ENCODE measurements around the gene CREG2. TPM values are rescaled to one million over a fixed set of nuclear protein-coding genes. Genes with fewer than 3 reads are reported as not detected.

The CREG2 gene
- not detected for polyA plus RNA-seq (2012; ENCODE audit: low read depth, missing spikeins)

GRCh38 chr2:101387151-101387834, at the start of gene CREG2:
TSS of gene CREG2 (minus strand) at chr2:101387503. CDS start at chr2:101387457, 46 bp downstream.
- no peak for TF ChIP-seq SPI1 (IDR thresholded peaks at IDR 0.05; ENCODE audit: low read depth, low read length)
- TF ChIP-seq POU2F2 (IDR thresholded peaks at IDR 0.05; ENCODE audit: low read depth, low read length): no peak
- TF ChIP-seq POLR2AphosphoS5 (IDR thresholded peaks at IDR 0.05; ENCODE audit: low read depth, low read length): no peak
- TF ChIP-seq TAF1 (IDR thresholded peaks at IDR 0.05; ENCODE audit: low read depth, low read length): no peak
- no peak for TF ChIP-seq PAX5 (IDR thresholded peaks at IDR 0.05; ENCODE audit: insufficient read depth, low read length, severe bottlenecking)
- TF ChIP-seq POLR2A (IDR thresholded peaks at IDR 0.05; ENCODE audit: low read depth, low read length): no peak
- DNase-seq (ENCODE audit: insufficient read length, low spot score) (peak; percentile 49), FAIRE-seq (no peak)

- FAIRE-seq (no peak), DNase-seq (ENCODE audit: insufficient read length, low spot score) (no peak)
- TF ChIP-seq POU2F2 (IDR thresholded peaks at IDR 0.05; ENCODE audit: low read depth, low read length): no peak
- no peak for TF ChIP-seq SPI1 (IDR thresholded peaks at IDR 0.05; ENCODE audit: low read depth, low read length)
- TF ChIP-seq PAX5 (IDR thresholded peaks at IDR 0.05; ENCODE audit: insufficient read depth, low read length, severe bottlenecking): no peak
- TF ChIP-seq POLR2AphosphoS5 (IDR thresholded peaks at IDR 0.05; ENCODE audit: low read depth, low read length): no peak
These were observed 47.9 kb upstream of the CREG2 start for GRCh38 chr2:101435001-101435862.

- TF ChIP-seq POLR2A (IDR thresholded peaks at IDR 0.05; ENCODE audit: low read depth, low read length) (no peak), POU2F2 (IDR thresholded peaks at IDR 0.05; ENCODE audit: low read depth, low read length) (no peak), SPI1 (IDR thresholded peaks at IDR 0.05; ENCODE audit: low read depth, low read length) (no peak)
- DNase-seq (ENCODE audit: insufficient read length, low spot score): no peak
- no peak for FAIRE-seq
These were observed 46.2 kb upstream of the CREG2 start for GRCh38 chr2:101433465-101433864.

GRCh38 chr2:101432411-101433181, 45.3 kb upstream of the CREG2 start:
- no peak for DNase-seq (ENCODE audit: insufficient read length, low spot score)
- FAIRE-seq: no peak
- no peak for TF ChIP-seq SPI1 (IDR thresholded peaks at IDR 0.05; ENCODE audit: low read depth, low read length)
- TF ChIP-seq POLR2AphosphoS5 (IDR thresholded peaks at IDR 0.05; ENCODE audit: low read depth, low read length): no peak
- no peak for TF ChIP-seq TAF1 (IDR thresholded peaks at IDR 0.05; ENCODE audit: low read depth, low read length)
- TF ChIP-seq POLR2A (IDR thresholded peaks at IDR 0.05; ENCODE audit: low read depth, low read length): no peak
- no peak for TF ChIP-seq PAX5 (IDR thresholded peaks at IDR 0.05; ENCODE audit: insufficient read depth, low read length, severe bottlenecking)
- no peak for TF ChIP-seq POU2F2 (IDR thresholded peaks at IDR 0.05; ENCODE audit: low read depth, low read length)

- no peak for FAIRE-seq
- DNase-seq (ENCODE audit: insufficient read length, low spot score): no peak
- no peak for TF ChIP-seq TAF1 (IDR thresholded peaks at IDR 0.05; ENCODE audit: low read depth, low read length)
- TF ChIP-seq PAX5 (IDR thresholded peaks at IDR 0.05; ENCODE audit: insufficient read depth, low read length, severe bottlenecking): no peak
- no peak for TF ChIP-seq POU2F2 (IDR thresholded peaks at IDR 0.05; ENCODE audit: low read depth, low read length)
- no peak for TF ChIP-seq POLR2A (IDR thresholded peaks at IDR 0.05; ENCODE audit: low read depth, low read length)
- TF ChIP-seq SPI1 (IDR thresholded peaks at IDR 0.05; ENCODE audit: low read depth, low read length): no peak
- no peak for TF ChIP-seq POLR2AphosphoS5 (IDR thresholded peaks at IDR 0.05; ENCODE audit: low read depth, low read length)
These were observed 44.2 kb upstream of the CREG2 start for GRCh38 chr2:101431486-101431885.

- DNase-seq (ENCODE audit: insufficient read length, low spot score): no peak
- FAIRE-seq: no peak
- TF ChIP-seq PAX5 (IDR thresholded peaks at IDR 0.05; ENCODE audit: insufficient read depth, low read length, severe bottlenecking) (no peak), TAF1 (IDR thresholded peaks at IDR 0.05; ENCODE audit: low read depth, low read length) (no peak), POLR2A (IDR thresholded peaks at IDR 0.05; ENCODE audit: low read depth, low read length) (no peak), SPI1 (IDR thresholded peaks at IDR 0.05; ENCODE audit: low read depth, low read length) (no peak), POLR2AphosphoS5 (IDR thresholded peaks at IDR 0.05; ENCODE audit: low read depth, low read length) (no peak), POU2F2 (IDR thresholded peaks at IDR 0.05; ENCODE audit: low read depth, low read length) (no peak)
These were observed 42.9 kb upstream of the CREG2 start for GRCh38 chr2:101430156-101430555.

GRCh38 chr2:101429453-101429852, 42.1 kb upstream of the CREG2 start:
- FAIRE-seq (no peak), DNase-seq (ENCODE audit: insufficient read length, low spot score) (no peak)
- TF ChIP-seq POLR2A (IDR thresholded peaks at IDR 0.05; ENCODE audit: low read depth, low read length): no peak
- TF ChIP-seq PAX5 (IDR thresholded peaks at IDR 0.05; ENCODE audit: insufficient read depth, low read length, severe bottlenecking): no peak
- TF ChIP-seq SPI1 (IDR thresholded peaks at IDR 0.05; ENCODE audit: low read depth, low read length): no peak
- no peak for TF ChIP-seq TAF1 (IDR thresholded peaks at IDR 0.05; ENCODE audit: low read depth, low read length)
- TF ChIP-seq POLR2AphosphoS5 (IDR thresholded peaks at IDR 0.05; ENCODE audit: low read depth, low read length): no peak
- TF ChIP-seq POU2F2 (IDR thresholded peaks at IDR 0.05; ENCODE audit: low read depth, low read length): no peak

- FAIRE-seq (no peak), DNase-seq (ENCODE audit: insufficient read length, low spot score) (no peak)
- TF ChIP-seq SPI1 (IDR thresholded peaks at IDR 0.05; ENCODE audit: low read depth, low read length) (no peak), POLR2A (IDR thresholded peaks at IDR 0.05; ENCODE audit: low read depth, low read length) (no peak), PAX5 (IDR thresholded peaks at IDR 0.05; ENCODE audit: insufficient read depth, low read length, severe bottlenecking) (no peak), POLR2AphosphoS5 (IDR thresholded peaks at IDR 0.05; ENCODE audit: low read depth, low read length) (no peak), TAF1 (IDR thresholded peaks at IDR 0.05; ENCODE audit: low read depth, low read length) (no peak), POU2F2 (IDR thresholded peaks at IDR 0.05; ENCODE audit: low read depth, low read length) (no peak)
These were observed 41.3 kb upstream of the CREG2 start for GRCh38 chr2:101428422-101429176.

All from GM12891 (cell line).